Erythroblast (primary cell): ENCODE data around the gene NCS1.

Experiments used
- GATA1 ChIP-seq: IDR thresholded peaks from 2 replicates; pipeline ENCODE4 v1.6.1; 2011; ENCODE audit warnings: low read depth, mild to moderate bottlenecking, control low read depth, low read length, moderate library complexity
- POLR2A ChIP-seq: IDR thresholded peaks from 2 replicates; pipeline ENCODE4 v1.6.1; 2011; ENCODE audit warnings: mild to moderate bottlenecking, low read length

DNA sequence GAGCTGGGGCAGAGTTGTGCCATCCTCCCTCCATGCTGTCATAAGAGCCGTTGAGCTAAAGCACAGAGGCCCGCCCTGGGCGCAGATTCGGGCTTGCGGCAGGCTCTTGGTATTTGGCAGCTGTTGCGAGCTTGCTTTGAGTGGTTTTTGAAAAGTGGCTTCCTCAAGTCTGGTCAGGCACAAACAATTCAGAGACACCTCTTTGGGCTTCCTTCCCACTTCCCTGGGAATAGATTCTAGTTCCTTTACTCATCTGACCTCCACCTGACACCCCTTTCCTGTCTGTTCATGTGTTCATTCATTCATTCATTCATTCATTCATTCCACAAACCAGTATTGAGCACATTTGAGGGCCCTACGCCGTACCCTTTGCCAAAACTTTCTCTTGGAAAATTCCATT is 27.4 kb downstream of the NCS1 start:
- TF ChIP-seq POLR2A (no peak), GATA1 (no peak)
